ENCODE measurements around the gene SLC66A3. TPM values are rescaled to one million over a fixed set of nuclear protein-coding genes. Genes with fewer than 3 reads are reported as not detected.
A peak's percentile ranks its signal among the peaks of the same experiment; 100 is the strongest.

Gene SLC66A3
- total and polyA plus RNA-seq, 11 donors: 4.7 to 19.5 (median 8.0) TPM

DNA sequence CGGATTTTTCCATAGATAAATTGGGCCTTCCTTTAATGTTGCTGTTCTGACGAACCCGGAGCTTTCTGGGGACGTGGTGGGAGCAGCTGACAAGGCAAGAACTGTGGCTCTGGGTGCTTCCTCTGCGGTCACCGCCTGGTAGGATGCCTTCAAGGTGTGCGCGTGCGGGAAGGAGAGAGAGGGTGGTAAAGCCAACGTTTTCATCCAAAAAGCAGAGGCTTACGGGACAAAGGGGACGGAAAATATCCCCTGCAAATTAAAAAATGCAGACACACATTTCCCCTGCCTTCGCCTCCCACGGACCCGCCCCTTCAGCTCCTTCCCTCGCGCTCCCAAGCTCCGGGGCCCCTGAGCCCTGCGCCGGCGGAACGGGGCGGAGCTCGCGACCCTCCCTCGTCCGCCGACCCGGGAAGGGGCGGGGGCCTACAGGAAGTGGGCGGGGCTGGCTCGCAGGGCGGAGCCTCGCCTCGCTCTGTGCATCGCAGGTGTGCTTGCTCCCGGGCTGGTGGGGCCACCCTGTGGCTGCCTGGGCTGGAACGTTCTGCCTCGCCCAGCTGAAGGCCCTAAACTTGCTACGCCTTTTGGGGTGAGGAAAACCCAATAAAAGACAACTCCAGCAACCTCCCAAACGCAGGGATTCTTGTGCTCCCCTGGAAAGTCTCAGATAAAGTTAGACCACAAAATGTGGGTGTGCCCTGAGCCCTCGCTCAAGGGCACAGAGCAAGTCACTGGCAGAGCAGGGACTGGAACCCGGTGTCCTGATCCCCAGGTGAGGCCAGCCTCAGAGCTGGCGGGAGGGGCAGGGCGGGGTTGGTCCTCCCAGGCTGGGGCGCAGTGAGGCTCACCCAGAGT, 25.4 kb upstream of the SLC66A3 start:
- Histone ChIP-seq H3K9me3 (no peaks in the 10 kb centered on the region), H3K4me3 (peak overlapping the region in 11 of 12 donors; percentile 1 to 53 (median 43)), H3K4me1 (peaks cover 0 to 37% (median 20%) of the 10 kb centered on the region in 12 donors), H3K36me3 (no peaks in the 10 kb centered on the region), H3K27ac (peak overlapping the region in 5 of 12 donors; percentile 1 to 66 (median 38)), H3K27me3 (peaks cover 0 to 3% (median 0%) of the 10 kb centered on the region in 9 donors)
- DNase-seq (peak in 3 of 5 donors; percentile 54 to 81 (median 60)), ATAC-seq (peak in 3 of 4 donors; percentile 29 to 39 (median 37))
- no peak for TF ChIP-seq POLR2A (IDR thresholded peaks at IDR 0.05)
- TF ChIP-seq, protein P1, sequence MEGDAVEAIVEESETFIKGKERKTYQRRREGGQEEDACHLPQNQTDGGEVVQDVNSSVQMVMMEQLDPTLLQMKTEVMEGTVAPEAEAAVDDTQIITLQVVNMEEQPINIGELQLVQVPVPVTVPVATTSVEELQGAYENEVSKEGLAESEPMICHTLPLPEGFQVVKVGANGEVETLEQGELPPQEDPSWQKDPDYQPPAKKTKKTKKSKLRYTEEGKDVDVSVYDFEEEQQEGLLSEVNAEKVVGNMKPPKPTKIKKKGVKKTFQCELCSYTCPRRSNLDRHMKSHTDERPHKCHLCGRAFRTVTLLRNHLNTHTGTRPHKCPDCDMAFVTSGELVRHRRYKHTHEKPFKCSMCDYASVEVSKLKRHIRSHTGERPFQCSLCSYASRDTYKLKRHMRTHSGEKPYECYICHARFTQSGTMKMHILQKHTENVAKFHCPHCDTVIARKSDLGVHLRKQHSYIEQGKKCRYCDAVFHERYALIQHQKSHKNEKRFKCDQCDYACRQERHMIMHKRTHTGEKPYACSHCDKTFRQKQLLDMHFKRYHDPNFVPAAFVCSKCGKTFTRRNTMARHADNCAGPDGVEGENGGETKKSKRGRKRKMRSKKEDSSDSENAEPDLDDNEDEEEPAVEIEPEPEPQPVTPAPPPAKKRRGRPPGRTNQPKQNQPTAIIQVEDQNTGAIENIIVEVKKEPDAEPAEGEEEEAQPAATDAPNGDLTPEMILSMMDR (IDR thresholded peaks at IDR 0.05): peak in 7 of 12 donors; percentile 10 to 36 (median 18)
- intact Hi-C loops (cut with DNase I): loop anchor here in 9 of 10 donors (2.0 to 10.0 kb wide), 10 partner anchors 95 to 457 kb away; partner anchors contain the start of gene KCNF1 (in 6 of the 9)
- 12 to 15% (median 14%) methylated on average over 41 to 46 of the region's 46 CpGs for WGBS, 4 donors

DNA sequence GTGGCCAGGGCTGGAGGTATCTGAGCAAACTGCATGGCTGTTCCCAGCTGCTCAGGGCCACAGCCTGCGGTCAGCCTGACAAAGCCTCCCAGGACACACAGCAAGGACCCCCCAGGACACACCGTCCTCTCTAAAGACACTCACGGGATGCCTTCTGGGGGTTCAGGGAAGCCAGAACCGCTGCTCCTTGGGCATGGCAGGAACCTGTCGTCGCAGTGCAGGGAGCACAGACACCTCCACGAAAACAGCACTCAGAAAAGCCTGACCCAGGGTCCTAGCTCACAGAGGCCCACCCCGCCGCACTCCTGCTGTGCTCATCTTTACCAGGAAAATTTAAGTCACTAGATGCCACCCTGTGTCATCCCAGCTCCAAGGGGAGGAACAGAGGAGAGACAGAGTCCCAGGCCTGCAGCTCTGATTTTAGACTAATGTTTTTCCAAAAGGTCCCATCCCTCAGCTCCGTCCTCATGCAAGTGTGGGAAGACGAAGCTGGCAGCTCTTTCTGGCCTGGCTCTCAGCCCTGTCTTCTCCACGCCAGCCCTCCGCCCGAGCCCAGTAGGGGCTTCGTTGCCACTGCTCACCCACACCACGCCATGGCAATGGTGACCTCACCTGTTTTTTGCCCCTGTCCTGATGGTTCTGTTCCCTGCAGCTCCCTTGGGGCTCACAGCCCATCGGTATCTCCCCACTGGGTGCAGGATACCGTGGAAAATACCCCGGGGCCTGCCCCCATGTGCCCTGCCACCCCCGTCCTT, 23.9 kb upstream of the SLC66A3 start:
- DNase-seq: no peak
- TF ChIP-seq, protein P1 (IDR thresholded peaks at IDR 0.05): no peak
- no peak for TF ChIP-seq POLR2A (IDR thresholded peaks at IDR 0.05)
- Histone ChIP-seq H3K27me3 (no peaks in the 10 kb centered on the region), H3K9me3 (no peaks in the 10 kb centered on the region), H3K4me1 (peaks cover 0 to 37% (median 20%) of the 10 kb centered on the region in 12 donors), H3K4me3 (no peak overlapping the region), H3K36me3 (no peaks in the 10 kb centered on the region), H3K27ac (no peak overlapping the region)
- ATAC-seq: no peak
- intact Hi-C loops (cut with DNase I): loop anchor here in 9 of 10 donors (2.0 to 10.0 kb wide), 9 partner anchors 93 to 456 kb away; no protein-coding TSS in a partner anchor
- 86 to 90% (median 88%) methylated on average over 20 of the region's 20 CpGs for WGBS, 4 donors

DNA sequence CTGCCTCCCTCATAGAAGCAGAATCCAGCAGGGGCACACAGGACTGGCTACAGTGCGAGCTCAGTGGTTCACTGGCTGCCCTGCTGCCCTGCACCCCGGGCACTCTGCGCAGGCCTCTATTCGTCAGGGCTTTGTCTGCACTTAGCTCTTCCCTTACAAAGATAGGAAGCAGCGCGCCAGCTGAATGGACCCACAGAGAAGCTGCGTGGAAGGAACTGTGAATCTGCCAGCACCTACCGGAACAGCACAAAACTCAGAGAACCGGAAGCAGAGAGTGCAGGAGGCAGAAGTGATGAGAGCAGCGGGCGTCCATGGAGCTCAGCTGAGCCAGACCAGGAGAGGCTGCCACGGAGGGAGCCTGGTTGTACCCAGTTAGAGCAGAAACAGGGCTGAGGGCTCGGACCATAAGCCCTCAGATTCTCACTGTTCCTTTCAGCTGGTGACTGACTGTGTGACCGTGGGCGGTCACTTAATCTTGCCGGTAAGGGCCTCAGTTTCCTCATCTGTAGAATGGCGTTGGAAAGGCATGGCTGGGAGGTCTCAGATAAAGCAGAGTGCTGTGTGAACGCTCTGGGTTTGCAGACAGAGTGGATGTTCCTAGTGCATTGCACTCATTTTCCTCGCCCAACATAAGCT, 23.1 kb upstream of the SLC66A3 start:
- DNase-seq: no peak
- Histone ChIP-seq H3K4me1 (peaks cover 0 to 37% (median 20%) of the 10 kb centered on the region in 12 donors), H3K4me3 (peak overlapping the region in 7 of 12 donors; percentile 53 to 63 (median 56)), H3K9me3 (no peaks in the 10 kb centered on the region), H3K27me3 (no peaks in the 10 kb centered on the region), H3K36me3 (no peaks in the 10 kb centered on the region), H3K27ac (no peak overlapping the region)
- 69 to 81% (median 75%) methylated on average over 19 of the region's 19 CpGs for WGBS, 4 donors
- no peak for ATAC-seq
- intact Hi-C loops (cut with DNase I): loop anchor here (2.0 to 10.0 kb wide), 12 partner anchors 23 to 455 kb away; partner anchors contain the start of gene SLC66A3 (in 1 of the 10)
- TF ChIP-seq, protein P1 (IDR thresholded peaks at IDR 0.05): no peak
- no peak for TF ChIP-seq POLR2A (IDR thresholded peaks at IDR 0.05)
